Sigmoid colon (tissue), 7 donors: ENCODE data around the gene SLC35F4. TPM values are rescaled to one million over a fixed set of nuclear protein-coding genes. Genes with fewer than 3 reads are reported as not detected.
"Not testable (repeated sequence)": the region's sequence is repeated elsewhere in the genome, so short reads cannot be mapped to it uniquely, and the experiment has no call there.

ENCODE experiments used
- DNase-seq: peaks from one replicate; pipeline ENCODE4 v3.0.0-alpha.2; 2019
- H3K27ac ChIP-seq, 4 donors: fragments of 200-600 bp; sonication (generic); one replicate each; pipeline ENCODE4 v1.5.1; 2016 to 2019; ENCODE audit warnings: mild to moderate bottlenecking in 1 of 4
- H3K27me3 ChIP-seq, 3 donors: fragments of 200-600 bp; sonication (generic); one replicate each; pipeline ENCODE4 v1.5.1; 2019; ENCODE audit warnings: mild to moderate bottlenecking in 1 of 3
- H3K36me3 ChIP-seq, 4 donors: fragments of 200-600 bp; sonication (generic); one replicate each; pipeline ENCODE4 v1.5.1; 2016 to 2019
- H3K4me1 ChIP-seq, 4 donors: fragments of 200-600 bp; sonication (generic); one replicate each; pipeline ENCODE4 v1.5.1; 2017 to 2019
- H3K4me3 ChIP-seq, 4 donors: fragments of 200-600 bp; sonication (generic); one replicate each; pipeline ENCODE4 v1.5.1; 2017 to 2019; ENCODE audit warnings: mild to moderate bottlenecking in 2 of 4, moderate library complexity in 1 of 4
- H3K9me3 ChIP-seq, 4 donors: fragments of 200-600 bp in 3 of 4; sonication (generic) in 3 of 4; one replicate each; pipeline versions ENCODE4 v1.5.1 to v1.6.1; 2013 to 2019
- EP300 ChIP-seq, 4 donors: sonication (generic); formaldehyde crosslinking; IDR thresholded peaks; one replicate each; pipeline ENCODE4 v1.6.1; 2017; ENCODE audit warnings: antibody characterized with exemption in 4 of 4
- POLR2A ChIP-seq, 2 donors: fragments of 450-650 bp; IDR thresholded peaks; one replicate each; pipeline ENCODE4 v1.6.1; 2016; ENCODE audit warnings: antibody characterized with exemption in 2 of 2, mild to moderate bottlenecking in 2 of 2, moderate library complexity in 2 of 2
- POLR2AphosphoS5 ChIP-seq, 4 donors: sonication (generic); formaldehyde crosslinking; IDR thresholded peaks; one replicate each; pipeline ENCODE4 v1.6.1; 2017; ENCODE audit warnings: antibody characterized with exemption in 4 of 4
- WGBS, 2 donors: extraction: QIAGEN DNeasy Blood & Tissue Kit; methylation state at CpG; one replicate each; pipeline ENCODE4 v1.1.7; 2013; 5-methylcytosine and 5-hydroxymethylcytosine counted together
- intact Hi-C: fragments of 100-400 bp; cut with DNase I; formaldehyde crosslinking; loops from one replicate; pipeline ENCODE4 v1.15.1; 2023
- polyA plus RNA-seq, 3 donors: library from polyadenylated mRNA; stranded (reverse); fragments of 200-250 nt; gene quantifications; one replicate each; pipeline ENCODE4 v1.2.3, GENCODE V29; 2013
- total RNA-seq, 4 donors: library from RNA; depleted of rRNA; stranded (reverse); fragments of >200 nt; gene quantifications; one replicate each; pipeline ENCODE4 v1.1.0, GENCODE V29; 2016
- TF ChIP-seq, protein P1 (sequence below), 4 experiments: fragments of 450-650 bp in 3 of 4; fragments of 200-600 bp in 1 of 4; IDR thresholded peaks; one replicate each; pipeline ENCODE4 v1.5.1; 2016 to 2019; ENCODE audit warnings: antibody characterized with exemption in 4 of 4, mild to moderate bottlenecking in 3 of 4, moderate library complexity in 2 of 4
- donor health status: healthy with polysubstance abuse.
- donor health status: Bipolar disorder and iron deficiency.
- donor health status: healthy.

Gene SLC35F4
- total and polyA plus RNA-seq, 7 donors = not detected

DNA sequence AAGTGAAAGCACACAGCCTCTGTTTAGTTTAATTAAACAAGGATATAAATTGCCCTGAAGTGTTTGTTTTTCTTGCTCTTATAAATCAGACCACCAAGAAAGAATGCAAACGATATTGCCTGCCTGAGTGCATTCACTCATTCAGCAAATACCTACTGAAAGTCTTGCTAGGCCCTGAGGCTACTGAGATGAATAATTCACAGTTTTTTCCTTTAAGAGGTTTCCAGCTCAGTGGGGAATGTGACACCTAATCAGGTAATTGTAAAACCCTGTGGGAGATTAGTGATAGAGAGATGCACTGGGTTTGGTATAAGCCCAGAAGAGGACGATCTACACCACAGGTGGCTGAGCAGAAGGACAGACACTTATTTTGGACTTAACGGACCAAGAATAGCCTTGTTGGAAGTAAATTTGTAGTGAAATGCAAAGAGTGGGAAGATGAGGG lies 151.4 kb downstream of the SLC35F4 start:
- Histone ChIP-seq H3K27me3 (no peaks in the 10 kb centered on the region), H3K4me3 (no peak overlapping the region), H3K36me3 (no peaks in the 10 kb centered on the region), H3K9me3 (no peaks in the 10 kb centered on the region), H3K27ac (no peak overlapping the region), H3K4me1 (no peaks in the 10 kb centered on the region)
- 11 to 13% methylated on average over 3 of the region's 3 CpGs for WGBS, 2 donors
- TF ChIP-seq POLR2A (IDR thresholded peaks at IDR 0.05) (no peak), POLR2AphosphoS5 (IDR thresholded peaks at IDR 0.05) (no peak), EP300 (IDR thresholded peaks at IDR 0.05) (no peak)
- TF ChIP-seq, protein P1, sequence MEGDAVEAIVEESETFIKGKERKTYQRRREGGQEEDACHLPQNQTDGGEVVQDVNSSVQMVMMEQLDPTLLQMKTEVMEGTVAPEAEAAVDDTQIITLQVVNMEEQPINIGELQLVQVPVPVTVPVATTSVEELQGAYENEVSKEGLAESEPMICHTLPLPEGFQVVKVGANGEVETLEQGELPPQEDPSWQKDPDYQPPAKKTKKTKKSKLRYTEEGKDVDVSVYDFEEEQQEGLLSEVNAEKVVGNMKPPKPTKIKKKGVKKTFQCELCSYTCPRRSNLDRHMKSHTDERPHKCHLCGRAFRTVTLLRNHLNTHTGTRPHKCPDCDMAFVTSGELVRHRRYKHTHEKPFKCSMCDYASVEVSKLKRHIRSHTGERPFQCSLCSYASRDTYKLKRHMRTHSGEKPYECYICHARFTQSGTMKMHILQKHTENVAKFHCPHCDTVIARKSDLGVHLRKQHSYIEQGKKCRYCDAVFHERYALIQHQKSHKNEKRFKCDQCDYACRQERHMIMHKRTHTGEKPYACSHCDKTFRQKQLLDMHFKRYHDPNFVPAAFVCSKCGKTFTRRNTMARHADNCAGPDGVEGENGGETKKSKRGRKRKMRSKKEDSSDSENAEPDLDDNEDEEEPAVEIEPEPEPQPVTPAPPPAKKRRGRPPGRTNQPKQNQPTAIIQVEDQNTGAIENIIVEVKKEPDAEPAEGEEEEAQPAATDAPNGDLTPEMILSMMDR (IDR thresholded peaks at IDR 0.05) = no peak
- DNase-seq = no peak
- intact Hi-C loops = no loop called here

DNA sequence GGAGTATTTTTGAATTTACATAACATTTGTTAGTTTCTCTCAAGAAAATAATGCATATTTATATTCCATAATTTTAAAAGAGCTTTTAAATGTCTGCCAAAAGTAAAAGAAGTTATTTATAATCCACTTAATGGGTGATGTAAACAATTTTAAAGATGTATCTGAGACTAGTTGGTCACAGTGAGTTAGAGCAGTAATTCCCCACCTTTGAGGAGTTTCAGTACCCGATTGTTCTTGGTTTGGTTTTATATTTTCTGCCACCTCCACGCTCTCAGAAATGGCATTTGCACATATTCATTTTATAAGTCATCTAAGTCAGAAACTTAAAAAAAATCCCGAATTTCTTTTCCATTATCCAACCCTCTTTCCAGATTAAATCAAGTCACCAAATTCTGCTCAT lies 153.2 kb downstream of the SLC35F4 start:
- H3K4me1 ChIP-seq = no peaks in the 10 kb centered on the region
- WGBS, 2 donors = 62 to 82% methylated on average over 3 of the region's 3 CpGs
- no peaks in the 10 kb centered on the region for H3K9me3 ChIP-seq
- intact Hi-C loops = no loop called here
- no peaks in the 10 kb centered on the region for H3K36me3 ChIP-seq
- TF ChIP-seq, protein P1 (IDR thresholded peaks at IDR 0.05) = no peak
- TF ChIP-seq EP300 (IDR thresholded peaks at IDR 0.05) (no peak), POLR2A (IDR thresholded peaks at IDR 0.05) (no peak), POLR2AphosphoS5 (IDR thresholded peaks at IDR 0.05) (no peak)
- H3K27me3 ChIP-seq = no peaks in the 10 kb centered on the region
- DNase-seq = no peak
- H3K4me3 ChIP-seq = no peak overlapping the region
- no peak overlapping the region for H3K27ac ChIP-seq

DNA sequence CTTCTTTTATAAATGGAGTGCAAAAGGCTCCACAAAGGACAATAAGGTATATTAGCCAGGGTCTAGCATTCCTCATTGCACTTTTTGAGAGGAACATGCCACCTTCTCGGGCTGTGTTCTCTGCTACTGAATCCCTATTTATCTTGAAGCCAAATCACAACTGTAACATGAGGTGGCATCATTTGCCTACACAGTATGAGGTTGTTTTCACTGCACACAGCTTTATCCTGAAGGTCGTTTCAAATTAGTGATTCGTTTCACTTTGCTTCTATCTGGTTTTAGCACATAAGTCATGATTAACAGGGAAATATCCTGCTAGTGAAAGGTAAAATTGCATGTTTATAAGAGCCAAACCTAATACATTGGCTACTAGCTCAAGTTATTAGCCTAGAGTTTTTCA lies 153.8 kb downstream of the SLC35F4 start:
- no peaks in the 10 kb centered on the region for H3K4me1 ChIP-seq
- intact Hi-C loops = no loop called here
- DNase-seq = no peak
- no peaks in the 10 kb centered on the region for H3K27me3 ChIP-seq
- H3K27ac ChIP-seq = no peak overlapping the region
- H3K9me3 ChIP-seq = no peaks in the 10 kb centered on the region
- no peak overlapping the region for H3K4me3 ChIP-seq
- no peaks in the 10 kb centered on the region for H3K36me3 ChIP-seq
- TF ChIP-seq, protein P1 (IDR thresholded peaks at IDR 0.05) = no peak
- no peak for TF ChIP-seq POLR2A (IDR thresholded peaks at IDR 0.05)
- TF ChIP-seq POLR2AphosphoS5 (IDR thresholded peaks at IDR 0.05) = no peak
- TF ChIP-seq EP300 (IDR thresholded peaks at IDR 0.05) = no peak
- 20 to 46% methylated on average over 3 of the region's 3 CpGs for WGBS, 2 donors

DNA sequence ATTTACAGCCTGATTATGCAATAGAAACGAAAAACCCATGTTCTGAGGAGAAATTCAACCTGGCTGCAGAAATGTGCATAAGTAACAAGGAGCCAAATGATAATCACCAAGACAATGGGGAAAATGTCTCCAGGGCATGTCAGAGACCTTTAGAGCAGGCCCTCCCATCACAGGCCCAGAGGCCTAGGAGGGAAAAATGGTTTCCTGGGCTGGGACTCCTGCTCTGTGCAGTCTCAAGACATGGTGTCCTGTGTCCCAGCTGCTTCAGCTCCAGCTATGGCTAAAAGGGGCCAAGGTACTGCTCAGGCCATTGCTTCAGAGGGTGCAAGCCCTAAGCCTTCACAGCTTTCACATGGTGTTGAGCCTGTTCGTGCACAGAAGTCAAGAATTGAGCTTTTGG lies 156.0 kb downstream of the SLC35F4 start:
- Histone ChIP-seq H3K4me3 (no peak overlapping the region), H3K27me3 (no peaks in the 10 kb centered on the region), H3K36me3 (no peaks in the 10 kb centered on the region), H3K27ac (no peak overlapping the region), H3K4me1 (no peaks in the 10 kb centered on the region), H3K9me3 (no peaks in the 10 kb centered on the region)
- WGBS, 2 donors = 48 to 50% methylated on average over 2 of the region's 2 CpGs
- intact Hi-C loops = no loop called here
- no peak for DNase-seq
- no peak for TF ChIP-seq EP300 (IDR thresholded peaks at IDR 0.05)
- TF ChIP-seq, protein P1 (IDR thresholded peaks at IDR 0.05) = no peak
- TF ChIP-seq POLR2AphosphoS5 (IDR thresholded peaks at IDR 0.05) = no peak
- TF ChIP-seq POLR2A (IDR thresholded peaks at IDR 0.05) = no peak

DNA sequence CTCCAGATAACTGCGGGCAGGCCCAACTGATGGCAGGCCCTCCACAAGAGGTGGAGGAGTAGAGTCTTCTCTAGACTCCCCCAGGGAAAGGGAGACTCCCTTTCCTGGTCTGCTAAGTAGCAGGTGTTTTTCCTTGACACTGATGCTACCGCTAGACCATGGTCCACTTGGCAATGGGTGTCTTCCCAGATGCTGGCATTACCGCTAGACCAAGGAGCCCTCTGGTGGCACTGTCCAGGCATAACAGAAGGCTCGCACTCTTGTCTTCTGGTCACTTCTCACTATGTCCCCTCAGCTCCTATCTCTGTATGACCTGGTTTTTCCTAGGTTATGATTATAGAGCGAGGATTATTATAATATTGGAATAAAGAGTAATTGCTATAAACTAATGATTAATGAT lies 156.8 kb downstream of the SLC35F4 start:
- WGBS, 2 donors = 93 to 95% methylated on average over 5 of the region's 5 CpGs
- H3K4me3 ChIP-seq, H3K27me3 ChIP-seq, DNase-seq, H3K9me3 ChIP-seq, intact Hi-C loops, H3K27ac ChIP-seq, H3K4me1 ChIP-seq, H3K36me3 ChIP-seq: not testable (repeated sequence)
